LNCAP (cell line): ENCODE results near the gene OR5B21.

Source experiments
- CTCF ChIP-seq: fragments of 450-650 bp; IDR thresholded peaks from 2 replicates; pipeline ENCODE4 v1.5.1; 2017; ENCODE audit warnings: mild to moderate bottlenecking

OR5B21 gene

GRCh38 chr11:58493676-58494075, 14.2 kb downstream of the OR5B21 start:
- TF ChIP-seq CTCF = no peak

GRCh38 chr11:58490827-58491226, 17.1 kb downstream of the OR5B21 start:
- TF ChIP-seq CTCF = no peak

GRCh38 chr11:58487170-58487569, 20.7 kb downstream of the OR5B21 start:
- no peak for TF ChIP-seq CTCF

- TF ChIP-seq CTCF = no peak
Observed at GRCh38 chr11:58485961-58486360, 21.9 kb downstream of the OR5B21 start.

GRCh38 chr11:58471892-58472291, 36.0 kb downstream of the OR5B21 start:
- TF ChIP-seq CTCF = no peak

- no peak for TF ChIP-seq CTCF
Observed at GRCh38 chr11:58466293-58466692, 41.6 kb downstream of the OR5B21 start.

- TF ChIP-seq CTCF = no peak
Observed at GRCh38 chr11:58465690-58466089, 42.2 kb downstream of the OR5B21 start.
